Measurements from ENCODE around the gene HDAC5. TPM values are rescaled to one million over a fixed set of nuclear protein-coding genes. Genes with fewer than 3 reads are reported as not detected.
"Not testable (repeated sequence)": the region's sequence is repeated elsewhere in the genome, so short reads cannot be mapped to it uniquely, and the experiment has no call there.

Gene HDAC5
- total RNA-seq, 4 donors from 2014 or later, result 45.3 to 182 (median 70.8) TPM

- in situ Hi-C loops (cut with MboI; ENCODE audit: low pct_ligation_motif_present in 1 of 4, low pct_unique_long_range_greater_than_20kb in 1 of 4, low sequenced_read_pairs in 3 of 4), result loop anchor here in 2 of 4 donors (25.0 kb wide), 2 partner anchors 97 to 222 kb away; partner anchors contain the start of genes G6PC3 (in 1 of the 2), LSM12 (in 1 of the 2) and PPY (in 1 of the 2)
- no peak for DNase-seq
Measured at GRCh38 chr17:44159519-44160210, 36.2 kb upstream of the HDAC5 start.

DNA sequence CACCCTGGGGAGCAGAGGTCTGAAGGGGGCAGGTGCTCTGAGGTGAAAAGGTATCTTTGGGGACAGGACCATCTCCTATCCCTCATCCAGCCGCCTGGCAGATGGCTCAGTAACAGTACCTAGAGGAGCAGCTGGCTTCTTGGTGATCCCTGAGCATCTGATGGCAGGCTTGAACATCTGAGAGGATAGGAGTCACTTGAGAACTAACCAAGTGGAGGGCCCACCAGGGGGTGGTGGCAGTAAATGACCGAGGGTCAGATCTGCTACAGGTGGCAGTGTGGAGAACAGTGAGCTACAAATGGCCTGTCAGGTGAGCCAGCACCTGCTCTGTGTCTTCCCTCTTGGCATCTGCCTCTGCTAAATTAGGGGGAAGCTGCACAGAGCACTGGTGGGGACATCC is 32.0 kb upstream of the HDAC5 start:
- Histone ChIP-seq H3K4me1 (no peaks in the 10 kb centered on the region), H3K36me3 (no peaks in the 10 kb centered on the region), H3K27ac (no peak overlapping the region), H3K9me3 (no peaks in the 10 kb centered on the region), H3K27me3 (no peaks in the 10 kb centered on the region), H3K4me3 (no peak overlapping the region)
- in situ Hi-C loops (cut with MboI; ENCODE audit: low pct_ligation_motif_present in 1 of 4, low pct_unique_long_range_greater_than_20kb in 1 of 4, low sequenced_read_pairs in 3 of 4) (loop anchor here in 2 of 4 donors (25.0 kb wide), 2 partner anchors 93 to 218 kb away; partner anchors contain the start of genes G6PC3 (in 1 of the 2), LSM12 (in 1 of the 2) and PPY (in 1 of the 2)), intact Hi-C loops (cut with DNase I; ENCODE audit: low total_unique reads) (no loop called here)
- 94% methylated on average over 2 of the region's 2 CpGs; no CpG with 5 or more reads in 1 of the 2 donors for WGBS, 2 donors (ENCODE audit: low coverage in 1 of 2)
- no peak for TF ChIP-seq EP300 (IDR thresholded peaks at IDR 0.05; ENCODE audit: low read depth)
- no peak for DNase-seq

More at GRCh38 chr17:44159519-44160210, 36.2 kb upstream of the HDAC5 start:
- intact Hi-C loops (cut with DNase I; ENCODE audit: low total_unique reads), result no loop called here
- H3K4me1 ChIP-seq, result no peaks in the 10 kb centered on the region
- TF ChIP-seq, protein P1, sequence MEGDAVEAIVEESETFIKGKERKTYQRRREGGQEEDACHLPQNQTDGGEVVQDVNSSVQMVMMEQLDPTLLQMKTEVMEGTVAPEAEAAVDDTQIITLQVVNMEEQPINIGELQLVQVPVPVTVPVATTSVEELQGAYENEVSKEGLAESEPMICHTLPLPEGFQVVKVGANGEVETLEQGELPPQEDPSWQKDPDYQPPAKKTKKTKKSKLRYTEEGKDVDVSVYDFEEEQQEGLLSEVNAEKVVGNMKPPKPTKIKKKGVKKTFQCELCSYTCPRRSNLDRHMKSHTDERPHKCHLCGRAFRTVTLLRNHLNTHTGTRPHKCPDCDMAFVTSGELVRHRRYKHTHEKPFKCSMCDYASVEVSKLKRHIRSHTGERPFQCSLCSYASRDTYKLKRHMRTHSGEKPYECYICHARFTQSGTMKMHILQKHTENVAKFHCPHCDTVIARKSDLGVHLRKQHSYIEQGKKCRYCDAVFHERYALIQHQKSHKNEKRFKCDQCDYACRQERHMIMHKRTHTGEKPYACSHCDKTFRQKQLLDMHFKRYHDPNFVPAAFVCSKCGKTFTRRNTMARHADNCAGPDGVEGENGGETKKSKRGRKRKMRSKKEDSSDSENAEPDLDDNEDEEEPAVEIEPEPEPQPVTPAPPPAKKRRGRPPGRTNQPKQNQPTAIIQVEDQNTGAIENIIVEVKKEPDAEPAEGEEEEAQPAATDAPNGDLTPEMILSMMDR (IDR thresholded peaks at IDR 0.05), result no peak
- TF ChIP-seq EP300 (IDR thresholded peaks at IDR 0.05; ENCODE audit: low read depth) (no peak), POLR2AphosphoS5 (IDR thresholded peaks at IDR 0.05) (no peak), POLR2A (IDR thresholded peaks at IDR 0.05) (no peak)
- no peaks in the 10 kb centered on the region for H3K36me3 ChIP-seq
- no peaks in the 10 kb centered on the region for H3K27me3 ChIP-seq
- H3K27ac ChIP-seq, result no peak overlapping the region
- no peaks in the 10 kb centered on the region for H3K9me3 ChIP-seq
- WGBS, 2 donors (ENCODE audit: low coverage in 1 of 2), result 84% methylated on average over 15 of the region's 15 CpGs; no CpG with 5 or more reads in 1 of the 2 donors
- H3K4me3 ChIP-seq, result no peak overlapping the region

DNA sequence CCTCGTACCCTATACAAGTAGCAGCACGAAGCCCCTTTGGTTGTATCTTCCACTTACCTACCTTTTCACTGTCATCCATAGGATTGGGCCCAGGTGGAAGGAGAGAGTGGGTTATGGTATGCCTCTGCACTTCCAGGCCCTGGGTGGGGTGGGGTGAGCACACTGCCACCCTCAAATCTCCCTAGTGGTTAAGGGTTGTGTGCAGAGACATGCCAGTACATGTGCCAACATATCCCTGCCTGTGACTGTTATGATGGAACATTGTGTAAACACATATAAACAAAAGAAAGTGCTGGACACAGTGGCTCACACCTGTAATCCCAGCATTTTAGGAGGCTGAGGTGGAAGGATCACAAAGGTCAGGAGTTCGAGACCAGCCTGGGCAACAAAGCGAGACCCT is 29.4 kb upstream of the HDAC5 start:
- TF ChIP-seq EP300 (IDR thresholded peaks at IDR 0.05; ENCODE audit: low read depth), result no peak
- no peak for TF ChIP-seq POLR2A (IDR thresholded peaks at IDR 0.05)
- TF ChIP-seq POLR2AphosphoS5 (IDR thresholded peaks at IDR 0.05), result no peak
- TF ChIP-seq, protein P1 (IDR thresholded peaks at IDR 0.05), result no peak
- Histone ChIP-seq H3K27me3 (no peaks in the 10 kb centered on the region), H3K4me1 (no peaks in the 10 kb centered on the region), H3K4me3 (no peak overlapping the region), H3K9me3 (no peaks in the 10 kb centered on the region), H3K36me3 (no peaks in the 10 kb centered on the region), H3K27ac (no peak overlapping the region)
- WGBS, 2 donors (ENCODE audit: low coverage in 1 of 2), result 97 to 100% methylated on average over 2 to 4 of the region's 4 CpGs
- in situ Hi-C loops (cut with MboI; ENCODE audit: low pct_ligation_motif_present in 1 of 4, low pct_unique_long_range_greater_than_20kb in 1 of 4, low sequenced_read_pairs in 3 of 4), result loop anchor here in 2 of 4 donors (25.0 kb wide), 2 partner anchors 91 to 216 kb away; partner anchors contain the start of genes G6PC3 (in 1 of the 2), LSM12 (in 1 of the 2) and PPY (in 1 of the 2)
- no peak for DNase-seq
- intact Hi-C loops (cut with DNase I; ENCODE audit: low total_unique reads), result no loop called here

DNA sequence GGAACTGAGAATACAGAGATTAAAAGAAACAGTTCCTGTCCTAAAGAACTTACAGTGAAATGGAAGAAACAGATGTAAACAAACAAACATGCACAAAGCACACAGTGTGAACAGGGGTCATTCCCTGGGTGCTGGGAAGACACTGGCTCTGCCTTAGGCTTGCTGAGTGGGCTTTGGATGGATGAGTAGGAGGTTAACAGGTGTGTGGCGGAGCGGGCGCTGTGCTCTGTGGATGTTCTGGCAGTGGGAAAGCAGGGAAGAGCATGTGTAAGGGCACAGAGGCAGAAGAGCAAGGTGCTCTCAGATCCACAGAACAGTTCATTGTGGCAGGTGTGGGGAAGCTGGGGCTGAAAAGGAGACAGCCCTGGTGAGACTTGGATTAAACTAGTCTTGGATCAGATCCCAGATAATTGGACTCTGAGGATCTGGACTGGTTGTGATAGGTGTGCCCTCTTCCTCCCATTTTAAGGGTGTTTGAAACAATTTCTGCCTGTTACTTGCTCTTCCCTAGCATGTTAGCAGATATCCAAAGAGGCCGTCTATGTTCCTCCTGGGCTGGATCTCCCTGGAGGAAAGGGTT is 26.4 kb upstream of the HDAC5 start:
- WGBS, 2 donors (ENCODE audit: low coverage in 1 of 2), result 96 to 97% methylated on average over 3 to 4 of the region's 4 CpGs
- no peak overlapping the region for H3K27ac ChIP-seq
- no peaks in the 10 kb centered on the region for H3K27me3 ChIP-seq
- intact Hi-C loops (cut with DNase I; ENCODE audit: low total_unique reads), result no loop called here
- TF ChIP-seq, protein P1 (IDR thresholded peaks at IDR 0.05), result no peak
- TF ChIP-seq POLR2AphosphoS5 (IDR thresholded peaks at IDR 0.05), result no peak
- no peak for TF ChIP-seq EP300 (IDR thresholded peaks at IDR 0.05; ENCODE audit: low read depth)
- no peak for TF ChIP-seq POLR2A (IDR thresholded peaks at IDR 0.05)
- no peak overlapping the region for H3K4me3 ChIP-seq
- in situ Hi-C loops (cut with MboI; ENCODE audit: low pct_ligation_motif_present in 1 of 4, low pct_unique_long_range_greater_than_20kb in 1 of 4, low sequenced_read_pairs in 3 of 4), result loop anchor here in 2 of 4 donors (25.0 kb wide), 2 partner anchors 88 to 213 kb away; partner anchors contain the start of genes G6PC3 (in 1 of the 2), LSM12 (in 1 of the 2) and PPY (in 1 of the 2)
- no peaks in the 10 kb centered on the region for H3K9me3 ChIP-seq
- H3K36me3 ChIP-seq, result no peaks in the 10 kb centered on the region
- no peaks in the 10 kb centered on the region for H3K4me1 ChIP-seq
- no peak for DNase-seq

GRCh38 chr17:44149066-44149465 is 25.6 kb upstream of the HDAC5 start:
- intact Hi-C loops (cut with DNase I; ENCODE audit: low total_unique reads); H3K4me1 ChIP-seq; in situ Hi-C loops (cut with MboI; ENCODE audit: low pct_ligation_motif_present in 1 of 4, low pct_unique_long_range_greater_than_20kb in 1 of 4, low sequenced_read_pairs in 3 of 4); H3K4me3 ChIP-seq; H3K27ac ChIP-seq; DNase-seq; H3K36me3 ChIP-seq; H3K27me3 ChIP-seq; H3K9me3 ChIP-seq: not testable (repeated sequence)
- 85 to 93% methylated on average over 3 of the region's 3 CpGs for WGBS, 2 donors (ENCODE audit: low coverage in 1 of 2)

Data from transverse colon (tissue), 4 donors.